ENCODE measurements around the gene COG6. TPM values are rescaled to one million over a fixed set of nuclear protein-coding genes. Genes with fewer than 3 reads are reported as not detected.

COG6 gene
- total RNA-seq, 1 experiment from 2014 or later: 23.7 TPM

GRCh38 chr13:39676315-39676876 lies 20.9 kb downstream of the COG6 start:
- no peak overlapping the region for H3K27ac Mint-ChIP-seq (ENCODE audit: unreplicated experiment)
- no peaks in the 10 kb centered on the region for H3K9me3 Mint-ChIP-seq (ENCODE audit: low read depth, unreplicated experiment)
- no peaks in the 10 kb centered on the region for H3K27me3 Mint-ChIP-seq (ENCODE audit: unreplicated experiment)
- H3K4me1 Mint-ChIP-seq (ENCODE audit: low read depth, unreplicated experiment): no peaks in the 10 kb centered on the region
- BruUV-seq (replicated peaks): no TSS peak
- CTCF ChIA-PET: no interaction called here
- TF ChIP-seq CTCF (IDR thresholded peaks at IDR 0.05; ENCODE audit: unreplicated experiment): no peak
- peak; percentile 16 for DNase-seq
- H3K36me3 Mint-ChIP-seq (ENCODE audit: insufficient read depth, unreplicated experiment): peaks cover 13% of the 10 kb centered on the region
- no peak overlapping the region for H3K4me3 Mint-ChIP-seq (ENCODE audit: low read depth, unreplicated experiment)
- intact Hi-C loops (cut with micrococcal nuclease; ENCODE audit: unreplicated experiment): loop anchor here (10.0 kb wide), 1 partner anchor 632 kb away; no protein-coding TSS in a partner anchor

- CTCF ChIA-PET: no interaction called here
- Mint-ChIP-seq H3K27ac (ENCODE audit: unreplicated experiment) (no peak overlapping the region), H3K4me1 (ENCODE audit: low read depth, unreplicated experiment) (no peaks in the 10 kb centered on the region), H3K27me3 (ENCODE audit: unreplicated experiment) (no peaks in the 10 kb centered on the region), H3K36me3 (ENCODE audit: insufficient read depth, unreplicated experiment) (peaks cover 13% of the 10 kb centered on the region), H3K9me3 (ENCODE audit: low read depth, unreplicated experiment) (no peaks in the 10 kb centered on the region), H3K4me3 (ENCODE audit: low read depth, unreplicated experiment) (no peak overlapping the region)
- TF ChIP-seq CTCF (IDR thresholded peaks at IDR 0.05; ENCODE audit: unreplicated experiment): no peak
- no TSS peak for BruUV-seq (replicated peaks)
- intact Hi-C loops (cut with micrococcal nuclease; ENCODE audit: unreplicated experiment): no loop called here
- no peak for DNase-seq
These were observed 26.8 kb downstream of the COG6 start for GRCh38 chr13:39682310-39682709.

DNA sequence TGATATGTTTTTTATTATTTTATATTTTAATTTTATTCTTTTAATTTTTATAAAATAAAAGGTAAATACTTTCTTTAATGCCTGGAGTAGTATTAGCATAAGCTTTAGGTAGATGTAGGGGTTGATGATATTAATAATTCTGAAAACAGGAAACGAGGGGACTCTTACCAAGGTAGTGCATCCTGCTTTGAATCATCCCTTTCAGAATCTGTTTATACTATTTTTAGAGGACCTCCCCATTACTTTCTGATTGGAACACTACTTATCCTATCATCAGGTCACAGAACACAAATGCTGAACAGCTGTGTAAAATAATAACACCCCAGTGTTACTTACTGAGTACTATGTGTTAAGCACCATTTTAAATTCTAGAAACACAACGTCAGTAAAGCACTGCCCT lies 27.3 kb downstream of the COG6 start:
- intact Hi-C loops (cut with micrococcal nuclease; ENCODE audit: unreplicated experiment): no loop called here
- H3K9me3 Mint-ChIP-seq (ENCODE audit: low read depth, unreplicated experiment): no peaks in the 10 kb centered on the region
- H3K4me1 Mint-ChIP-seq (ENCODE audit: low read depth, unreplicated experiment): no peaks in the 10 kb centered on the region
- H3K36me3 Mint-ChIP-seq (ENCODE audit: insufficient read depth, unreplicated experiment): peaks cover 12% of the 10 kb centered on the region
- DNase-seq: no peak
- H3K27me3 Mint-ChIP-seq (ENCODE audit: unreplicated experiment): no peaks in the 10 kb centered on the region
- TF ChIP-seq CTCF (IDR thresholded peaks at IDR 0.05; ENCODE audit: unreplicated experiment): no peak
- H3K4me3 Mint-ChIP-seq (ENCODE audit: low read depth, unreplicated experiment): no peak overlapping the region
- no peak overlapping the region for H3K27ac Mint-ChIP-seq (ENCODE audit: unreplicated experiment)
- BruUV-seq (replicated peaks): no TSS peak
- CTCF ChIA-PET: no interaction called here

GRCh38 chr13:39684531-39685137 lies 29.2 kb downstream of the COG6 start:
- H3K4me3 Mint-ChIP-seq (ENCODE audit: low read depth, unreplicated experiment): no peak overlapping the region
- no peaks in the 10 kb centered on the region for H3K4me1 Mint-ChIP-seq (ENCODE audit: low read depth, unreplicated experiment)
- H3K27ac Mint-ChIP-seq (ENCODE audit: unreplicated experiment): no peak overlapping the region
- peaks cover 5% of the 10 kb centered on the region for H3K36me3 Mint-ChIP-seq (ENCODE audit: insufficient read depth, unreplicated experiment)
- H3K27me3 Mint-ChIP-seq (ENCODE audit: unreplicated experiment): no peaks in the 10 kb centered on the region
- CTCF ChIA-PET: no interaction called here
- intact Hi-C loops (cut with micrococcal nuclease; ENCODE audit: unreplicated experiment): loop anchor here (2.0 kb wide), 2 partner anchors 998 to 1092 kb away; no protein-coding TSS in a partner anchor
- TF ChIP-seq CTCF (IDR thresholded peaks at IDR 0.05; ENCODE audit: unreplicated experiment): no peak
- no peaks in the 10 kb centered on the region for H3K9me3 Mint-ChIP-seq (ENCODE audit: low read depth, unreplicated experiment)
- no TSS peak for BruUV-seq (replicated peaks)
- no peak for DNase-seq

All from Calu3 (cell line).